GM21381 (cell line): Measurements from ENCODE around the gene NFIL3.
"Not testable (repeated sequence)": the region's sequence is repeated elsewhere in the genome, so short reads cannot be mapped to it uniquely, and the experiment has no call there.

Experiments used
- ATAC-seq: cut with Tn5 transposase; IDR thresholded peaks from one replicate; pipeline ENCODE4 v1.9.1; 2021; ENCODE audit warnings: mild to moderate bottlenecking, moderate library complexity; ENCODE audit not compliant: unreplicated experiment

Gene NFIL3, protein sequence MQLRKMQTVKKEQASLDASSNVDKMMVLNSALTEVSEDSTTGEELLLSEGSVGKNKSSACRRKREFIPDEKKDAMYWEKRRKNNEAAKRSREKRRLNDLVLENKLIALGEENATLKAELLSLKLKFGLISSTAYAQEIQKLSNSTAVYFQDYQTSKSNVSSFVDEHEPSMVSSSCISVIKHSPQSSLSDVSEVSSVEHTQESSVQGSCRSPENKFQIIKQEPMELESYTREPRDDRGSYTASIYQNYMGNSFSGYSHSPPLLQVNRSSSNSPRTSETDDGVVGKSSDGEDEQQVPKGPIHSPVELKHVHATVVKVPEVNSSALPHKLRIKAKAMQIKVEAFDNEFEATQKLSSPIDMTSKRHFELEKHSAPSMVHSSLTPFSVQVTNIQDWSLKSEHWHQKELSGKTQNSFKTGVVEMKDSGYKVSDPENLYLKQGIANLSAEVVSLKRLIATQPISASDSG

GRCh38 chr9:91423785-91424402 lies at the start of gene NFIL3:
TSS of gene NFIL3 (minus strand) at chr9:91423832. CDS start at chr9:91410734, 13,098 bp downstream.
- peak; percentile 77 for ATAC-seq

DNA sequence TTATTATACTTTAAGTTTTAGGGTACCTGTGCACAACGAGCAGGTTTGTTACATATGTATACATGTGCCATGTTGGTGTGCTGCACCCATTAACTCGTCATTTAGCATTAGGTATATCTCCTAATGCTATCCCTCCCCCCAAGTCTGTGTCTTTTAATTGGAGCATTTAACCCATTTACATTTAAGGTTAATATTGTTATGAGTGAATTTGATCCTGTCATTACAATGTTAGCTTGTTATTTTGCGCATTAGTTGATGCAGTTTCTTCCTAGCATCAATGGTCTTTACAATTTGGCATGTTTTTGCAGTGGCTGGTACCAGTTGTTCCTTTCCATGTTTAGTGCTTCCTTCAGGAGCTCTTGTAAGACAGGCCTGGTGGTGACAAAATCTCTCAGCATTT lies 47.9 kb upstream of the NFIL3 start:
- not testable (repeated sequence) for ATAC-seq

DNA sequence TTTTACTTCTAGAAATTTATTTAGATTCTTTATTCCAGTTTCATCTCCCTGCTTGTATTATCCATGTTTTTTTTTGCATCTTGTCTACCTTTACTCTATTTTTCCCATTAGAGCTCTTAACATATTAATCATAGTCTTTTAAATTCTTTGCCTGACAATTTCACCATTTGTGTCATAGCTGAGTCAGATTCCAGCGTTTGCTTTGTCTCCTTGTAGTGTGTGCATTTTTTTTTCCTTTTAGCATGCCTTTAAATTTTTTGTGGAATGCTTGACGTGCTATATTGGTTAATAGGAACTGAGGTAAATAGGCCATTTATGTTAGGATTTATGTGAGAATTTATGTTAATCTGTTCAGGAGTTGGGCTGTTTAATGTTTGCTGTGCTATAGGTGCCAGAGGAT lies 41.8 kb upstream of the NFIL3 start:
- ATAC-seq: no peak

GRCh38 chr9:91458906-91459305 lies 35.3 kb upstream of the NFIL3 start:
- ATAC-seq: no peak

DNA sequence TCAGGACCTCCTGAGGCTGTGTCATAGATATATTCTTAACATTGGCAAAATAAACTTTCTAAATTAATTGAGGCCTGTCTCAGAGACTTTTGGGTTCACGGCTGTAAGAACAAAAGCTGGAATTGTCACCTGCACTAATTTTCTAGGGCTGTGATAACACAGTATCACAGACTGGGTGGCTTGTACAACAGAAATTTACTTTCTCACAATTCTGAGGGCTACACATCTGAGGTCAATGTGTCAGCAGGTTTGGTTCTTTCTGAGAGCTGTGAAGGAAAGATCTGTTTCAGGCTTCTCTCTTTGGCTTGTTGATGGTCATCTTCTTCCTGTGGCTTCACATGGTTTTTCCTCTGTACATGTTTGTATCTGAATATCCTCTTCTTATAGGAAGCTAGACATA lies 29.2 kb upstream of the NFIL3 start:
- no peak for ATAC-seq

DNA sequence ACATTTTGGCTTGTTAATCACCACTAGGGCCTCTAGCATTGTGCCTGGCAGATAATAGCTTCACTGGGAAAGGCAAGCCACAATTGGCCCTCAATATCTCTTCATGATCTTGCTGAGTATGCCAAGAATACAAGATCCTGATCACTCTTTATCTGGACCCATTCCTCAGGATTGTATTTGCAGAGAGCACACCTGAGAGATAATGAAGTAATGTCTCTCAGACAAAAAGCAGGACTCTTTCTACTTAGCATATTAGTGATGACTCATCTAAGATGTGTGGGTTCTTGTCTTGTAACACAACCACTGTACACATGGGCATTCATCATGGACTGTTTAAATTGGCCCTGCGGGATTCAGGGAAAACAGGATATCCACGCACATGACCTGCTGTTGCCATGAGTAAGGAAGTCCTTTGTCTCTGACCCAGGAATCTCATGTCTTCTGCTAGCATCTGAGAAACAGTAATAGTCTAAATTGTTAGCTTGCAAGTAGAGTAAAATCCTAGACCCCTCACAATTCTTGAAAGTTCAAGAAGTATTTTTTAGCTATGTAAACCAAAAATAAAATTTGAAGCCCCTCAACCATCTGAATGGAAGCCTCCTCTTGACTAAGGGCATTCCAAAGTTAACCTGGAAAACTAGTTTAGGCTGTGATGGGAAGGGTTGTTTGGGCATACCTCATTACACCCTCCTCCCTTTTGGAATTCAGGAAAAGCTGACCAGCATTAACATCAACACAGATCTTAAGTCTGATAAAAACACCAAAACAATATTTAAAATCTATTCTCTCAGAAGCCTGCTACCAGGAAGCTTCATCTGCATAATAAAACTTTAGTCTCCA lies 28.0 kb upstream of the NFIL3 start:
- ATAC-seq: no peak

GRCh38 chr9:91445135-91445534 lies 21.5 kb upstream of the NFIL3 start:
- ATAC-seq: no peak

DNA sequence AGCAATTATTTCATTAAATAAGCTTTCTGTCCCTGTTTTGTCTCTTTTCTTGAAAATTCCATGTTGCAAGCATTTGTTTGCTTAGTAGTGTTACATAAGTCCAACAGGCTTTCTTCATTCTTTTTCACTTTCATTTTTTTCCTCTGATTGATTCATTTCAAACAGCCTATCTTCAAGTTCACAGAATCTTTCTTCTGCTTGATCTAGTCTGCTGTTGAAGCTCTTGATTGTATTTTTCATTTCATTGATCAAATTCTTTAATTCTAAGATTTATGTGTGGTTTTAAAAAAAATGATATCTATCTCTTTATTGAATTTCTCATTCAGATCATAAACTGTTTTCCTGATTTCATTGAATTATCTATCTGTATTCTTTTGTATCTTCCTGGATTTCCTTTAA lies 20.4 kb upstream of the NFIL3 start:
- no peak for ATAC-seq

GRCh38 chr9:91443321-91443993 lies 19.8 kb upstream of the NFIL3 start:
- no peak for ATAC-seq

DNA sequence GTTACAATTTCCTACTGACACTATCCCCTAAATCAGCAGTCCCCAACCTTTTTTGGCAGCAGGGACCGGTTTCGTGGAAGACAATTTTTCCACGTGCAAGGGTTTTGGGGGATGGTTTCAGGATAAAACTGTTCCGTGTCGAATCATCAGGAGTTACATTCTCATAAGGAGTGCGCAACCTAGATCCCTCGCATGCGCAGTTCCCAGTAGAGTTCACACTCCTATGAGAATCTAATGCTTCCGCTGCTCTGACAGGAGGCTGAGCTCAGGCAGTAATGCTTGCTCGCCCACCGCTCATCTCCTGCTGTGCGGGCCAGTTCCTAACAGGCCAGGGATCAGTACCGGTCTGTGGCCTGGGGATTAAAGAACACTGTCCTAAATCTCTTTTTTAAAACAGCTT lies 13.2 kb upstream of the NFIL3 start:
- no peak for ATAC-seq

- ATAC-seq: no peak
Observed at GRCh38 chr9:91433180-91433579, 9.5 kb upstream of the NFIL3 start.

- ATAC-seq: no peak
Observed at GRCh38 chr9:91431485-91431884, 7.9 kb upstream of the NFIL3 start.

GRCh38 chr9:91429501-91429900 lies 5.9 kb upstream of the NFIL3 start:
- ATAC-seq: no peak

DNA sequence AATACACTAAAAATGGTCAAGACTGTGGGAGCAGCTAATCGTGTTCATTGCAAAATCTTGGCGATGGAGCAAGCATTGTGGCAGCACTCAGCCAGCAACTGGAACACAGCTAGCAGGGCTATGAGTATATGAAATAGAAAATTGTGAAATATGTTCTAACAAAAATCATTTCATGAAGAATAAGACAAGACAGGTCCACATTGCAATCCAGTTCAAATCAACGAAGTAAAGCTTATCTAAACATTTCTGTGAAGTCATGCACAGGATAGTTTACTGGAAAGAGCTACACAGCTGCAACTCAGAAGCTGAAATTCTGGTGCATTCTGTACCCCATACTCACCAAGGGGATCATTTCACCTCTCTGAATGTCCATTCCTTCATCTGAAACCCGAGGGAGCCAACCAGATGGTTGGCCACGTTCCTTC lies 5.3 kb upstream of the NFIL3 start:
- no peak for ATAC-seq

DNA sequence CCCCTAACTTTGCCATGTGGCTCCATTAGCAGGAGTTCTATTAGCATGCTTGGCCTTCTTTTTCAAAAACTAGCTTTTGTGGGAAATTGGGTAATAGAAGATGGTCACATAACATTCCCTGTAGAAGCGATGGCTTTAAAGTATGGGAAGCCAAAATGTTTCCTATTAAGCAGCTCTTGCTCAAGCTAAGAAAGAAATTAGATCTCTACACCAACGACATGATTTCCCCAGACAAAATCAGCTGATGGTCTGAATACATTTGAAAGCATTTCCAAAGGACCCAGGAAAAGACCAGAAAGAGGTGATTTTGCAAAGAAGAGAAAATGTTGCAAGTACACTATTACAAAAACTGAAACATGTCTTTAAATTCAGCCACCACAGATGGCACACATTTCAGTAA lies 4.8 kb upstream of the NFIL3 start:
- ATAC-seq: no peak

DNA sequence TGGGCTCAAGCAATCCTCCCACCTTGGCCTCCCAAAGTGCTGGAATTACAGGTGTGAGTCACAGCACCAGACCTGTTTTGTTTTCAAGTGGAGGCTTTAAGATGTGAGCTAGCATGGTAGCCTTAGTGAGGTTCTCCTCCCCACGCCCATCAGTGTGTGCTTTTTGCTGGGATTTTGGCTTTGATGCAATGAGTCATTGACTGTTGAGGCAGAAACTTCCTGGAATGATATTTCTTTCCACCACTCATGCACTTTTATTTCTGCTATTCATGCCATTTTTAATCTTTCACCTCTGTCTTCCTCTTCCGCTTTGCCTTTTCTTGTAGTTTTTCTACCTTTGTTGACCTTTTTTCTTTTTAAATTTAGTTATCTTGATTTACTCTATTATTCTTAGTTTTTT lies 4.2 kb upstream of the NFIL3 start:
- no peak for ATAC-seq

- no peak for ATAC-seq
Observed at GRCh38 chr9:91426123-91426745, 2.6 kb upstream of the NFIL3 start.

- ATAC-seq: no peak
Observed at GRCh38 chr9:91425271-91425670, 1.6 kb upstream of the NFIL3 start.

DNA sequence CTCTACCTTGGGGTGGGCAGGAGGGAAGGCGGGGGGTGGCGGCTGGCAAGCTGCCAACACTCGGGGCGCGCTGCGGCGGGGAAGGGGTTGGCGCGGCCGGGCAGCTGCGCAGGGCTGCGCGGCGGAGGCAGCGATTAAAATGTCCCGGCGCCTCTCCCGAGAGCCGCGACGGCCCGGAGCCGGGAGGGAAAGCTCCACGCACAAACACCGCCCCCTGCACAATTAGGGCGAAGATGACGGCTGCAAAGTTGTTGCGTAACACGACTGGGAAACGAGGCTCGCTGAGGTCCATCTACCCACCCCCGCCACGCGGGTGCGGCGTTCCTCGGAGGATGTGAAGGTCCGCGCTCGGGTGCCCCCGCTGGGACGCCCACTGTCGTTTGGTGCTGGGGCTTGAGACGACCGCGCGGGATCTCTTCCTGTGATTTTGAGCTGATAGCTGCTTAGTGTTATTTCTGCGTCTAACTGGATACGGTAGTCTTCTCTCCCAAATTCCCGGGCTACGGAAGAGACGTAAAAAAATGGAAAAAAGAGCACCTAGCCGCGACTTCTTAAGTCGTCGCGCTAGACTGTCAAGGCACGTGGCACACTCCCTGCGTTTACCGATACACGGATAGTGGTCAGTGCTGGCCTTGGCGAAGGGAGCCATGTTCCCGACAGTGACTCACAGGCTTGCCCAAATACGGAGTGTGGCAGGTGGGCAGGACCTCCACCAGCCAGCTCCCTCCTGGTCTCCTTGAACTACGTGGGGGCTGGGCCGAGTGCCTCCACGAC lies 958 bp upstream of the NFIL3 start:
- ATAC-seq: peak; percentile 14
